Ishikawa (cell line): ENCODE results near the gene XXYLT1.
A peak's percentile ranks its signal among the peaks of the same experiment; 100 is the strongest.

Experiments used
- CEBPB ChIP-seq: IDR thresholded peaks from 2 replicates; pipeline ENCODE4 v1.6.1; 2012
- CREB1 ChIP-seq: IDR thresholded peaks from 2 replicates; pipeline ENCODE4 v1.6.1; 2012; ENCODE audit warnings: low read depth
- EP300 ChIP-seq: IDR thresholded peaks from 2 replicates; pipeline ENCODE4 v1.6.1; 2012; ENCODE audit warnings: borderline replicate concordance
- FOXM1 ChIP-seq: IDR thresholded peaks from 2 replicates; pipeline ENCODE4 v1.6.1; 2012; ENCODE audit warnings: low read depth, borderline replicate concordance
- NFIC ChIP-seq: IDR thresholded peaks from 2 replicates; pipeline ENCODE4 v1.6.1; 2012
- RAD21 ChIP-seq: IDR thresholded peaks from 2 replicates; pipeline ENCODE4 v1.6.1; 2012; ENCODE audit warnings: low read depth
- TAF1 ChIP-seq: IDR thresholded peaks from 2 replicates; pipeline ENCODE4 v1.6.1; 2012; ENCODE audit warnings: low read depth, mild to moderate bottlenecking
- TCF12 ChIP-seq: IDR thresholded peaks from 2 replicates; pipeline ENCODE4 v1.6.1; 2012; ENCODE audit warnings: low read depth
- TEAD4 ChIP-seq: IDR thresholded peaks from 2 replicates; pipeline ENCODE4 v1.6.1; 2012
- YY1 ChIP-seq: IDR thresholded peaks from 2 replicates; pipeline ENCODE4 v1.6.1; 2012; ENCODE audit warnings: low read depth
- ZBTB7A ChIP-seq: IDR thresholded peaks from 2 replicates; pipeline ENCODE4 v1.6.1; 2012; ENCODE audit warnings: low read depth
- TF ChIP-seq, protein P1 (sequence below): IDR thresholded peaks from 2 replicates; pipeline ENCODE4 v1.6.1; 2012; ENCODE audit warnings: low read depth, mild to moderate bottlenecking
- TF ChIP-seq, protein P2 (sequence below): IDR thresholded peaks from 2 replicates; pipeline ENCODE4 v1.6.1; 2012
- TF ChIP-seq, protein P3 (sequence below): IDR thresholded peaks from 2 replicates; pipeline ENCODE4 v1.6.1; 2012

XXYLT1 gene

DNA sequence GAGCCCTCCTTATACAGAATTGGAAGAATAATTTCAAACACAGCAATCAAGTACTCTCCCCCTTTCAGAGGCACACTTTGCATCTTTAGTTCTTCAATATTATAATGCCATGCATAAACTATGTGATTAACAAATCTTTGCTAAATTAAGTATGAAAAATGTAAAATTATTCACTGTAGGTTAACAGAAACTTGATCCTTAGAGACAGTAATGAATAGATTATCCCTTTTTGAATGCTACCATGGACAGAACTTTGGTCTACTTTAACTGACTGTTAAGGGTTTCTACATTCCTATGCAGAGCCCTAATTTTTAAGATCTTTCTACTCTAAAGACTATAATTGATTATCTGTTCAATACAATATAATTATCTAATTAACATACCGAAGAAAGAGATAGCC is 25.7 kb upstream of the XXYLT1 start:
- TF ChIP-seq, protein P1, sequence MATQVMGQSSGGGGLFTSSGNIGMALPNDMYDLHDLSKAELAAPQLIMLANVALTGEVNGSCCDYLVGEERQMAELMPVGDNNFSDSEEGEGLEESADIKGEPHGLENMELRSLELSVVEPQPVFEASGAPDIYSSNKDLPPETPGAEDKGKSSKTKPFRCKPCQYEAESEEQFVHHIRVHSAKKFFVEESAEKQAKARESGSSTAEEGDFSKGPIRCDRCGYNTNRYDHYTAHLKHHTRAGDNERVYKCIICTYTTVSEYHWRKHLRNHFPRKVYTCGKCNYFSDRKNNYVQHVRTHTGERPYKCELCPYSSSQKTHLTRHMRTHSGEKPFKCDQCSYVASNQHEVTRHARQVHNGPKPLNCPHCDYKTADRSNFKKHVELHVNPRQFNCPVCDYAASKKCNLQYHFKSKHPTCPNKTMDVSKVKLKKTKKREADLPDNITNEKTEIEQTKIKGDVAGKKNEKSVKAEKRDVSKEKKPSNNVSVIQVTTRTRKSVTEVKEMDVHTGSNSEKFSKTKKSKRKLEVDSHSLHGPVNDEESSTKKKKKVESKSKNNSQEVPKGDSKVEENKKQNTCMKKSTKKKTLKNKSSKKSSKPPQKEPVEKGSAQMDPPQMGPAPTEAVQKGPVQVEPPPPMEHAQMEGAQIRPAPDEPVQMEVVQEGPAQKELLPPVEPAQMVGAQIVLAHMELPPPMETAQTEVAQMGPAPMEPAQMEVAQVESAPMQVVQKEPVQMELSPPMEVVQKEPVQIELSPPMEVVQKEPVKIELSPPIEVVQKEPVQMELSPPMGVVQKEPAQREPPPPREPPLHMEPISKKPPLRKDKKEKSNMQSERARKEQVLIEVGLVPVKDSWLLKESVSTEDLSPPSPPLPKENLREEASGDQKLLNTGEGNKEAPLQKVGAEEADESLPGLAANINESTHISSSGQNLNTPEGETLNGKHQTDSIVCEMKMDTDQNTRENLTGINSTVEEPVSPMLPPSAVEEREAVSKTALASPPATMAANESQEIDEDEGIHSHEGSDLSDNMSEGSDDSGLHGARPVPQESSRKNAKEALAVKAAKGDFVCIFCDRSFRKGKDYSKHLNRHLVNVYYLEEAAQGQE = peak; percentile 49; the same call in 1 of the 2 replicates
- TF ChIP-seq CEBPB (no peak), TEAD4 (no peak)

DNA sequence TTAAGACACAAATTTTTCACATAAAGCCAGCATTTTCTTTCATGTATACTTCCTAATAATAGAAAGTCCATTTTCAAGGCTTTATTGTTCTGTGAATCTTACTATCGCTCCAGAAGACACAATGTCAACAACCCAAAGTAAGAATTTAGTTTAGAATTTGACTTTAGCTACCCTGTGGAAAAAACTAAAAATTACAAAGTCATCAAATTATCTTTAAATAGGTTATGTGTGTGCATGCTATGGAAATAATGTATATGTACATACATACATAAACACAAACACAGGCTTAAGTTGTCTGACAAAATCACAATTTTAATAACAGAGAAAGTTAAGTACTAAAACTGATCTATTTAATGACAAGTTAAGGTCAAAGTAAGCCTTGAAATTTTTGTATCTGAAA is 20.2 kb upstream of the XXYLT1 start:
- TF ChIP-seq CREB1 (no peak), EP300 (no peak), ZBTB7A (no peak), NFIC (no peak), RAD21 (no peak), TAF1 (no peak)
- TF ChIP-seq, protein P2, sequence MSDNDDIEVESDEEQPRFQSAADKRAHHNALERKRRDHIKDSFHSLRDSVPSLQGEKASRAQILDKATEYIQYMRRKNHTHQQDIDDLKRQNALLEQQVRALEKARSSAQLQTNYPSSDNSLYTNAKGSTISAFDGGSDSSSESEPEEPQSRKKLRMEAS = no peak

DNA sequence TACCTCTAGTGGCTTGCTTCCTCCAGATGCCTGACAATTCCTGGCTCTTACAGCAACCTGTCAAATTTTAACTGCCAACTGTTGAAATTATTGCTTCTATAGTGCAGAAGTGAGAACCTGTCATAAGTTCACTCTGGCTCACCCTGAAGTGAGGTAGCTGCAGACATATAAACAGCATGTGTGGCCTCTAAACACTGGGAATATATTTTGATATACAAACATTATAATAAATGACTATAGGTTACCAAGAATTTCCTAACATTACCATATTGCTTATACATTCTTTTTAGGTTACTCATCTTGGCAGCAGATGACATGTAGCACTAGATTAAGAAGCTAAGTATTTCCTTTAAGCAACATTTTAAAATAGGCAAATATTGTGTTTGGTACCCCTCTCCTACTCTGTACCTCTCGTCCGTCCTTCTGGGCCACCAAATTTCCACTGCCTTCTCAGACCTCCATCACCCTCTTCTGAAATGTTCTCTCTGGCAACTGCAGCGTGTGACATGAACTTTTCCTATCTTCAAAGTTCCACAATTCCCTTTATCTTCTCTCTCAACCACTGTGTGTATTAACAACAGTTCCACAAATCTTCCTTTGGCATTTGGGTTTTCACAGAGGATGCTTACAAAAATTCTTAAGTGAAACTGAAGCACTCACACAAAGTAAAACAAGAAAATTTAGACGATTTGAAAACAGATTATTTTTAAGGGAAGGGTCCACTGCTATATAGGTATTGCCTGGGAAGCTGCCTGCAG is 15.3 kb upstream of the XXYLT1 start:
- TF ChIP-seq CEBPB = no peak

DNA sequence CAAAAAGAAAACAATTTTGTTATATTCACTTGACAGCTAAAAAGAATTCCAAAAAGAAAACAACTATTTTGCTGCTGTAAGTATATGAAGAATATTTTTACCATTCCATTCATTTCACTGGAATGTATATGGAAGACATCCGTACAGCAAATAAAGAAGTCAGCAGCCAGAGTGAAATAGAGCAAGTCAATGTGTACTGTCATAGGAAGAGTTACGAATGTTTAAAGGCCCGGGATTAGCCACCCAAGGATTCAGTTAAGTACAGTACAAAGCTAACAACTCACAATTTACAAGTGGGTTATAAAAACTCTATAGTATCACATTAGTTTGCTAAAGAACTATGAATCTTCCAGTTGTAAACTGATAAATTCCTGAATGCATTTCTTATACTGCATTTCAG is 14.4 kb upstream of the XXYLT1 start:
- TF ChIP-seq NFIC (no peak), FOXM1 (no peak), YY1 (no peak), TCF12 (no peak), RAD21 (no peak), CREB1 (no peak), TAF1 (no peak), EP300 (no peak)
- TF ChIP-seq, protein P3, sequence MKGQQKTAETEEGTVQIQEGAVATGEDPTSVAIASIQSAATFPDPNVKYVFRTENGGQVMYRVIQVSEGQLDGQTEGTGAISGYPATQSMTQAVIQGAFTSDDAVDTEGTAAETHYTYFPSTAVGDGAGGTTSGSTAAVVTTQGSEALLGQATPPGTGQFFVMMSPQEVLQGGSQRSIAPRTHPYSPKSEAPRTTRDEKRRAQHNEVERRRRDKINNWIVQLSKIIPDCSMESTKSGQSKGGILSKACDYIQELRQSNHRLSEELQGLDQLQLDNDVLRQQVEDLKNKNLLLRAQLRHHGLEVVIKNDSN = no peak
- TF ChIP-seq, protein P2 = no peak
- TF ChIP-seq, protein P1 = no peak

DNA sequence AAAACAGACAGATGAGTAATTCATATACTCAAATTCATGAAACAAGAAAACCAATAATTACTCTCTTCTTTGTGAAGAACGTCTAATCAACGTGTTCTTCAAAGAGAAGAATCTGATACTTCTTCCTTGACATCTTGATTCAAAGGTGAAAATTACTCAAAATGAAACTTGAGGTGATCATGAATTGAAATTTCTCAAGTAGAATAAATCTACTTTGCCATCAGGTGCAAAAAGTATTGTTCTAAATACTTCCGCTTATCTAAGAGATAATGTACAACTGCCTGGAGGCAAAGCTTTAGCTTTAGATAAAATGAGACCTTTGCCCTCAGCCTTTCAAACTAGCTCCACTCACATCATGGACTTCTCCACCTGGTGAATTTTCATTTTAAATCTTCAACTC is 13.9 kb upstream of the XXYLT1 start:
- TF ChIP-seq ZBTB7A (no peak), TCF12 (no peak)

DNA sequence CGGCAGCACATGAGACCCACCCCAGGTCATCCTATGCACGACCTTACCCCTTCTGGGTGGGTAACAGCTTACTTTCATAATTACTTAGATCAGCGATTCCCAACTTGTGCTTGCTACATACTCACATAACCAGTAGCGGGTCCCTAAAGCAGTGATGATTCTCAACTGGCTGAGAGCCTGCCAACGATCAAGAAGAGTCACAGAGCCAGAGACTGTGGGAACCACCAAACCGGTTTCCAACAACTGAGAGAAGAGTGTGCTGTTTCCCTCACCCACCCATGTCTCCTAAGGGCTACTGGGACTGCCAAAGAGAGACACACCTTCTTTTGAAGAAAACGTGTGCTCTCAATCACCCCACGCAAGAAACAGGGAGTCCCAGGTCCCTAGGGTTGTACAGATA is 12.0 kb upstream of the XXYLT1 start:
- TF ChIP-seq TEAD4 = no peak
- TF ChIP-seq, protein P1 = no peak
- TF ChIP-seq EP300 = no peak
- no peak for TF ChIP-seq NFIC
- TF ChIP-seq FOXM1 = no peak
- no peak for TF ChIP-seq CREB1
- no peak for TF ChIP-seq TCF12
